Stimulated activated naive CD4-positive, alpha-beta T cell treated with Interleukin-2 at 50 U/mL for 16 hours (primary cell): Measurements from ENCODE around the gene NR1H2.
"Not testable (repeated sequence)": the region's sequence is repeated elsewhere in the genome, so short reads cannot be mapped to it uniquely, and the experiment has no call there.

ENCODE experiments used
- DNase-seq: peaks from one replicate; lab custom pipeline; 2025; lab: John Stamatoyannopoulos, UW

Gene NR1H2

GRCh38 chr19:50378169-50378862, 2.1 kb downstream of the NR1H2 start:
- no peak for DNase-seq

- DNase-seq = no peak
Measured at GRCh38 chr19:50378863-50379236, 2.6 kb downstream of the NR1H2 start.

GRCh38 chr19:50379602-50380001, 3.3 kb downstream of the NR1H2 start:
- no peak for DNase-seq

GRCh38 chr19:50380137-50380536, 3.9 kb downstream of the NR1H2 start:
- no peak for DNase-seq

GRCh38 chr19:50380751-50381151, 4.5 kb downstream of the NR1H2 start:
- DNase-seq = no peak

- DNase-seq = no peak
Measured at GRCh38 chr19:50381881-50382729, 5.8 kb downstream of the NR1H2 start.

- DNase-seq = no peak
Measured at GRCh38 chr19:50383001-50383851, 7.0 kb downstream of the NR1H2 start.

GRCh38 chr19:50383852-50384684, 7.8 kb downstream of the NR1H2 start, which contains the start of gene POLD1:
POLD1 (plus strand) TSS chr19:50384347; CDS start chr19:50398852, 14,505 bp downstream.
- DNase-seq = peak; percentile 99

- no peak for DNase-seq
Measured at GRCh38 chr19:50384685-50385535, 8.7 kb downstream of the NR1H2 start.

GRCh38 chr19:50387176-50387867, 11.1 kb downstream of the NR1H2 start:
- no peak for DNase-seq

- DNase-seq = no peak
Measured at GRCh38 chr19:50387868-50388245, 11.6 kb downstream of the NR1H2 start.

GRCh38 chr19:50390295-50390694, 14.0 kb downstream of the NR1H2 start:
- DNase-seq = not testable (repeated sequence)

- not testable (repeated sequence) for DNase-seq
Measured at GRCh38 chr19:50390952-50391351, 14.7 kb downstream of the NR1H2 start.

GRCh38 chr19:50392759-50393158, 16.5 kb downstream of the NR1H2 start:
- DNase-seq = no peak

GRCh38 chr19:50393589-50393988, 17.3 kb downstream of the NR1H2 start:
- DNase-seq = no peak

- no peak for DNase-seq
Measured at GRCh38 chr19:50394017-50394416, 17.8 kb downstream of the NR1H2 start.

- DNase-seq = no peak
Measured at GRCh38 chr19:50398675-50399367, 22.6 kb downstream of the NR1H2 start.

- DNase-seq = no peak
Measured at GRCh38 chr19:50399368-50399745, 23.1 kb downstream of the NR1H2 start.
